PC-9 (cell line): ENCODE data around the gene EXOSC7. TPM values are rescaled to one million over a fixed set of nuclear protein-coding genes. Genes with fewer than 3 reads are reported as not detected.

Experiments
- BruUV-seq: library from RNA; stranded (reverse); fragments of 400-500 nt; replicated peaks from 2 replicates; lab custom pipeline; 2021; lab: Mats Ljungman, UMichigan
- CTCF ChIA-PET: fragments of 300-600 bp; sonication (Branson Sonifier 250); formaldehyde crosslinking; loops from one replicate; lab custom pipeline; 2022; ENCODE audit warnings: antibody characterized with exemption; lab: Charles Lee
- POLR2A ChIA-PET: fragments of 300-600 bp; sonication (Branson Sonifier 250); formaldehyde crosslinking; loops from one replicate; lab custom pipeline; 2022; ENCODE audit warnings: antibody characterized with exemption; ENCODE audit not compliant: unreplicated experiment; lab: Charles Lee
- DNase-seq, 2 experiments: peaks; one replicate each; pipeline versions ENCODE4 v3.0.0 to v3.0.0-alpha.2; 2015 to 2022; ENCODE audit warnings: mixed read lengths in 1 of 2
- H2AFZ ChIP-seq: fragments of 200-600 bp; sonication (generic); 2 replicates; pipeline ENCODE4 v1.8.1; 2017; ENCODE audit warnings: antibody characterized with exemption
- H3F3A ChIP-seq: fragments of 200-600 bp; sonication (generic); 2 replicates; pipeline ENCODE4 v1.8.1; 2017; ENCODE audit warnings: antibody characterized with exemption, mild to moderate bottlenecking, low read depth; ENCODE audit not compliant: insufficient read depth
- H3K27ac ChIP-seq: fragments of 200-600 bp; sonication (generic); 2 replicates; pipeline ENCODE4 v1.6.1; 2016; ENCODE audit warnings: mixed run types
- H3K27me3 ChIP-seq: fragments of 200-600 bp; sonication (generic); 2 replicates; pipeline ENCODE4 v1.6.1; 2016; ENCODE audit warnings: low read depth, mixed run types; ENCODE audit not compliant: insufficient read depth
- H3K36me3 ChIP-seq: fragments of 200-600 bp; sonication (generic); 2 replicates; pipeline ENCODE4 v1.6.1; 2016; ENCODE audit warnings: low read depth, mixed run types
- H3K4me1 ChIP-seq: fragments of 200-600 bp; sonication (generic); replicated peaks from 2 replicates; pipeline ENCODE4 v1.6.1; 2016; ENCODE audit warnings: mixed run types; ENCODE audit not compliant: insufficient read depth
- H3K4me2 ChIP-seq: fragments of 200-600 bp; sonication (generic); 2 replicates; pipeline ENCODE4 v1.6.1; 2017; ENCODE audit warnings: mixed run types
- H3K4me3 ChIP-seq: fragments of 200-600 bp; sonication (generic); 2 replicates; pipeline ENCODE4 v1.6.1; 2016; ENCODE audit warnings: mixed run types
- H3K79me2 ChIP-seq: fragments of 200-600 bp; sonication (generic); 2 replicates; pipeline ENCODE4 v1.6.1; 2017; ENCODE audit warnings: low read depth, mixed run types
- H3K9me2 ChIP-seq: fragments of 200-600 bp; sonication (generic); 2 replicates; pipeline ENCODE4 v1.8.1; 2017; ENCODE audit warnings: mild to moderate bottlenecking; ENCODE audit not compliant: insufficient read depth
- H3K9me3 ChIP-seq: fragments of 200-600 bp; sonication (generic); 2 replicates; pipeline ENCODE4 v1.8.1; 2016; ENCODE audit warnings: low read depth; ENCODE audit not compliant: insufficient read depth
- H4K20me1 ChIP-seq: fragments of 200-600 bp; sonication (generic); 2 replicates; pipeline ENCODE4 v1.8.1; 2017; ENCODE audit not compliant: insufficient read depth
- EZH2 ChIP-seq: fragments of 200-600 bp; sonication (generic); IDR thresholded peaks from 2 replicates; pipeline ENCODE4 v1.8.0; 2017; ENCODE audit warnings: antibody characterized with exemption, low read depth
- intact Hi-C: fragments of 100-400 bp; cut with micrococcal nuclease; formaldehyde crosslinking; loops from one replicate; pipeline ENCODE4 v1.10.0; 2022; ENCODE audit not compliant: unreplicated experiment
- total RNA-seq: library from RNA; stranded (reverse); gene quantifications from 2 replicates; pipeline ENCODE4 v1.2.3, GENCODE V29; 2021
- TF ChIP-seq, protein P1 (sequence below): fragments of 200-600 bp; sonication (generic); conservative IDR thresholded peaks from 2 replicates; pipeline ENCODE4 v1.6.1; 2017; ENCODE audit warnings: mixed run types, antibody characterized with exemption, mild to moderate bottlenecking, moderate library complexity

Gene EXOSC7
- total RNA-seq, 1 experiment from 2014 or later, result 56.2 TPM

DNA sequence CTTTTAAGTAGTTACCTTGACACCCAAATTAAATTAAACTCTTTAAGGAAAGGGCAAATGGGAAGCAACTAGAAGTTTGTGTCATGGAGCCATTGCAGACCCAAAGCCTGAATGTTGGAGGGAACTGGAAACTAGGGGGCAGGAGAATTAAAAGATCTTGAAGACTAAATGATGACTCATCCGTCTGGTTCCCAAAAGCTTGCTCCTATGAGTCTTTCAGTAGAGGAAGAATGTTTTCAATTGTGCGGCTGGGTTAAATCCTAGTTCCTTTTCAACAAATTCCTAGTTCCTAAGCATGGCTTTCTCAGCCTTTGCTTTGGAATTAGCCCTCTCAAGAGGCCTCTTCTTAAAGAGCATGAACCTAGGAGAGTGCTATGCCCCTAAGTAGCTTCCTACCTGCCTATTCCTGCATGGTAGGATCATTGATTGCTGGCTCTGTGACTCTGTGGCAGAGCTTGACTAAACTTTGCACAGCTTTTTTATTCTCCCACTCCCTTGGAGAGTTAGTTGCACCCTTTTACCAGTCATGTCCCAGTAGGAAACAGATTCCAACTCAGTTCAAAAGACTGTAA lies 67.8 kb downstream of the EXOSC7 start:
- H3K27ac ChIP-seq, result peak overlapping the region; percentile 58; the same call in 1 of the 2 replicates
- no peaks in the 10 kb centered on the region for H3K79me2 ChIP-seq
- peak overlapping the region; percentile 39; the same call in 1 of the 2 replicates for H3K4me2 ChIP-seq
- no peaks in the 10 kb centered on the region for H4K20me1 ChIP-seq
- peaks cover 8% of the 10 kb centered on the region; the same call in 1 of the 2 replicates for H3F3A ChIP-seq
- TF ChIP-seq, protein P1, sequence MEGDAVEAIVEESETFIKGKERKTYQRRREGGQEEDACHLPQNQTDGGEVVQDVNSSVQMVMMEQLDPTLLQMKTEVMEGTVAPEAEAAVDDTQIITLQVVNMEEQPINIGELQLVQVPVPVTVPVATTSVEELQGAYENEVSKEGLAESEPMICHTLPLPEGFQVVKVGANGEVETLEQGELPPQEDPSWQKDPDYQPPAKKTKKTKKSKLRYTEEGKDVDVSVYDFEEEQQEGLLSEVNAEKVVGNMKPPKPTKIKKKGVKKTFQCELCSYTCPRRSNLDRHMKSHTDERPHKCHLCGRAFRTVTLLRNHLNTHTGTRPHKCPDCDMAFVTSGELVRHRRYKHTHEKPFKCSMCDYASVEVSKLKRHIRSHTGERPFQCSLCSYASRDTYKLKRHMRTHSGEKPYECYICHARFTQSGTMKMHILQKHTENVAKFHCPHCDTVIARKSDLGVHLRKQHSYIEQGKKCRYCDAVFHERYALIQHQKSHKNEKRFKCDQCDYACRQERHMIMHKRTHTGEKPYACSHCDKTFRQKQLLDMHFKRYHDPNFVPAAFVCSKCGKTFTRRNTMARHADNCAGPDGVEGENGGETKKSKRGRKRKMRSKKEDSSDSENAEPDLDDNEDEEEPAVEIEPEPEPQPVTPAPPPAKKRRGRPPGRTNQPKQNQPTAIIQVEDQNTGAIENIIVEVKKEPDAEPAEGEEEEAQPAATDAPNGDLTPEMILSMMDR, result no peak
- no peak for TF ChIP-seq EZH2
- BruUV-seq, result no TSS peak
- H3K4me1 ChIP-seq, result peaks cover 33% of the 10 kb centered on the region
- H3K4me3 ChIP-seq, result no peak overlapping the region
- H3K9me2 ChIP-seq, result no peaks in the 10 kb centered on the region
- ChIA-PET POLR2A (no interaction called here), CTCF (no interaction called here)
- H3K9me3 ChIP-seq, result no peaks in the 10 kb centered on the region; the same call in 1 of the 2 replicates
- intact Hi-C loops, result loop anchor here (5.0 kb wide), 1 partner anchor 78 kb away; no protein-coding TSS in a partner anchor
- DNase-seq, result peak in 1 of 2 experiments; percentile 58
- H2AFZ ChIP-seq, result peak overlapping the region; percentile 57; the same call in 1 of the 2 replicates
- no peaks in the 10 kb centered on the region for H3K27me3 ChIP-seq
- no peaks in the 10 kb centered on the region for H3K36me3 ChIP-seq

GRCh38 chr3:45048244-45048643 lies 72.2 kb downstream of the EXOSC7 start:
- peaks cover 16% of the 10 kb centered on the region for H3K4me1 ChIP-seq
- H3K79me2 ChIP-seq, result no peaks in the 10 kb centered on the region
- intact Hi-C loops, result no loop called here
- no peak for DNase-seq
- no peaks in the 10 kb centered on the region for H4K20me1 ChIP-seq
- no TSS peak for BruUV-seq
- H2AFZ ChIP-seq, result no peak overlapping the region
- no peak overlapping the region for H3K4me2 ChIP-seq
- no peaks in the 10 kb centered on the region for H3K9me2 ChIP-seq
- no peak overlapping the region for H3K4me3 ChIP-seq
- POLR2A ChIA-PET, result no interaction called here
- H3F3A ChIP-seq, result peaks cover under 1% of the 10 kb centered on the region; the same call in 1 of the 2 replicates
- H3K9me3 ChIP-seq, result no peaks in the 10 kb centered on the region; the same call in 1 of the 2 replicates
- H3K27ac ChIP-seq, result no peak overlapping the region
- no peaks in the 10 kb centered on the region for H3K36me3 ChIP-seq
- no peaks in the 10 kb centered on the region for H3K27me3 ChIP-seq
- no peak for TF ChIP-seq EZH2
- TF ChIP-seq, protein P1, result no peak
- CTCF ChIA-PET, result no interaction called here

GRCh38 chr3:45049807-45050206 lies 73.8 kb downstream of the EXOSC7 start:
- intact Hi-C loops, result no loop called here
- H4K20me1 ChIP-seq, result no peaks in the 10 kb centered on the region
- no peaks in the 10 kb centered on the region for H3K9me2 ChIP-seq
- no peak overlapping the region for H3K27ac ChIP-seq
- POLR2A ChIA-PET, result no interaction called here
- no peak for DNase-seq
- no peak for TF ChIP-seq EZH2
- TF ChIP-seq, protein P1, result no peak
- peaks cover 16% of the 10 kb centered on the region for H3F3A ChIP-seq
- no TSS peak for BruUV-seq
- CTCF ChIA-PET, result no interaction called here
- H2AFZ ChIP-seq, result no peak overlapping the region
- H3K4me3 ChIP-seq, result no peak overlapping the region
- no peaks in the 10 kb centered on the region for H3K79me2 ChIP-seq
- H3K4me1 ChIP-seq, result peaks cover 21% of the 10 kb centered on the region
- no peaks in the 10 kb centered on the region for H3K27me3 ChIP-seq
- no peaks in the 10 kb centered on the region for H3K36me3 ChIP-seq
- H3K9me3 ChIP-seq, result no peaks in the 10 kb centered on the region; the same call in 1 of the 2 replicates
- H3K4me2 ChIP-seq, result no peak overlapping the region
